KMS-11 (cell line): ENCODE data around the gene CCL1.

Experiments
- H2AFZ ChIP-seq: fragments of 200-600 bp; sonication (generic); 2 replicates; pipeline ENCODE4 v1.6.1; 2016; ENCODE audit warnings: antibody characterized with exemption, mixed run types, low read depth
- H3K27ac ChIP-seq: fragments of 200-600 bp; sonication (generic); 2 replicates; pipeline ENCODE4 v1.6.1; 2016; ENCODE audit warnings: mild to moderate bottlenecking, mixed run types
- H3K27me3 ChIP-seq: fragments of 200-600 bp; sonication (generic); 2 replicates; pipeline ENCODE4 v1.6.1; 2017; ENCODE audit warnings: mild to moderate bottlenecking, low read depth, mixed run types, moderate library complexity; ENCODE audit not compliant: insufficient read depth
- H3K36me3 ChIP-seq: fragments of 200-600 bp; sonication (generic); 2 replicates; pipeline ENCODE4 v1.6.1; 2017; ENCODE audit warnings: mild to moderate bottlenecking, mixed run types; ENCODE audit not compliant: insufficient read depth
- H3K4me1 ChIP-seq: fragments of 200-600 bp; sonication (generic); 2 replicates; pipeline ENCODE4 v1.6.1; 2016; ENCODE audit warnings: mild to moderate bottlenecking, low read depth, mixed run types; ENCODE audit not compliant: poor library complexity, severe bottlenecking
- H3K4me2 ChIP-seq: fragments of 200-600 bp; sonication (generic); 2 replicates; pipeline ENCODE4 v1.7.0; 2016; ENCODE audit warnings: mild to moderate bottlenecking, mixed run types
- H3K4me3 ChIP-seq: fragments of 200-600 bp; sonication (generic); IDR thresholded peaks from 2 replicates; pipeline ENCODE4 v1.6.1; 2017; ENCODE audit warnings: low read depth, low read length, mixed read lengths; ENCODE audit not compliant: insufficient read depth
- H3K79me2 ChIP-seq: fragments of 200-600 bp; sonication (generic); 2 replicates; pipeline ENCODE4 v1.6.1; 2016; ENCODE audit warnings: low read depth, mixed run types; ENCODE audit not compliant: insufficient read depth
- H3K9ac ChIP-seq: fragments of 200-600 bp; sonication (generic); 2 replicates; pipeline ENCODE4 v1.6.1; 2016; ENCODE audit warnings: mild to moderate bottlenecking, mixed run types
- H4K20me1 ChIP-seq: fragments of 200-600 bp; sonication (generic); 2 replicates; pipeline ENCODE4 v1.6.1; 2016; ENCODE audit warnings: mild to moderate bottlenecking, mixed run types; ENCODE audit not compliant: insufficient read depth
- TF ChIP-seq, protein P1 (sequence below): fragments of 200-600 bp; sonication (generic); conservative IDR thresholded peaks from 2 replicates; pipeline ENCODE4 v1.6.1; 2017; ENCODE audit warnings: low read depth, mild to moderate bottlenecking, antibody characterized with exemption, low read length, moderate library complexity, mixed read lengths

The CCL1 gene

DNA sequence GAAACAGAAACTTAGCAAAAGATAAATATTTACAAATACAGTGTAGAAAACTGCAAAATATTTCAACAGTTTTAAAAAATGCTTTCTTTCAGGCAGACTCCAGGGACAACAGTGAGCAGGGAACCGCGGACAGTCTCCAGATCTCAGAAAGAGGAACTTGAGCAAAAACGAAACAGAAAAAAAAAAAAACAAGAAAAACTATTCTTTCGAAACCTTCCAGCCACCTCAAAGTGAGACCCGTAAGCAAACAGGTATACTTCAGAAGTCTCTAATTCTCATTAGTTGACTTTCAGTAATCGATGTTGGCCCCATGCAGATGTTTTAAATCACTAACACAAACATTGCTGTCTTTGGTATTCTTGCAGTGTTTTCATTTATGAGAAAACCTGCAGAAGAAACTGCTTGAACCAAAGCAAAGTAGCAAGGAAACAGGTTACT is 15.7 kb upstream of the CCL1 start:
- no peaks in the 10 kb centered on the region for H3K27me3 ChIP-seq
- peak overlapping the region; percentile 83 for H3K4me2 ChIP-seq
- H3K4me3 ChIP-seq, result no peak overlapping the region
- H2AFZ ChIP-seq, result no peak overlapping the region
- peak overlapping the region; percentile 13; the same call in 1 of the 2 replicates for H3K9ac ChIP-seq
- no peaks in the 10 kb centered on the region for H3K36me3 ChIP-seq
- peaks cover 97% of the 10 kb centered on the region for H3K4me1 ChIP-seq
- H4K20me1 ChIP-seq, result no peaks in the 10 kb centered on the region
- H3K79me2 ChIP-seq, result no peaks in the 10 kb centered on the region
- TF ChIP-seq, protein P1, sequence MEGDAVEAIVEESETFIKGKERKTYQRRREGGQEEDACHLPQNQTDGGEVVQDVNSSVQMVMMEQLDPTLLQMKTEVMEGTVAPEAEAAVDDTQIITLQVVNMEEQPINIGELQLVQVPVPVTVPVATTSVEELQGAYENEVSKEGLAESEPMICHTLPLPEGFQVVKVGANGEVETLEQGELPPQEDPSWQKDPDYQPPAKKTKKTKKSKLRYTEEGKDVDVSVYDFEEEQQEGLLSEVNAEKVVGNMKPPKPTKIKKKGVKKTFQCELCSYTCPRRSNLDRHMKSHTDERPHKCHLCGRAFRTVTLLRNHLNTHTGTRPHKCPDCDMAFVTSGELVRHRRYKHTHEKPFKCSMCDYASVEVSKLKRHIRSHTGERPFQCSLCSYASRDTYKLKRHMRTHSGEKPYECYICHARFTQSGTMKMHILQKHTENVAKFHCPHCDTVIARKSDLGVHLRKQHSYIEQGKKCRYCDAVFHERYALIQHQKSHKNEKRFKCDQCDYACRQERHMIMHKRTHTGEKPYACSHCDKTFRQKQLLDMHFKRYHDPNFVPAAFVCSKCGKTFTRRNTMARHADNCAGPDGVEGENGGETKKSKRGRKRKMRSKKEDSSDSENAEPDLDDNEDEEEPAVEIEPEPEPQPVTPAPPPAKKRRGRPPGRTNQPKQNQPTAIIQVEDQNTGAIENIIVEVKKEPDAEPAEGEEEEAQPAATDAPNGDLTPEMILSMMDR, result no peak
- H3K27ac ChIP-seq, result peak overlapping the region; percentile 78

DNA sequence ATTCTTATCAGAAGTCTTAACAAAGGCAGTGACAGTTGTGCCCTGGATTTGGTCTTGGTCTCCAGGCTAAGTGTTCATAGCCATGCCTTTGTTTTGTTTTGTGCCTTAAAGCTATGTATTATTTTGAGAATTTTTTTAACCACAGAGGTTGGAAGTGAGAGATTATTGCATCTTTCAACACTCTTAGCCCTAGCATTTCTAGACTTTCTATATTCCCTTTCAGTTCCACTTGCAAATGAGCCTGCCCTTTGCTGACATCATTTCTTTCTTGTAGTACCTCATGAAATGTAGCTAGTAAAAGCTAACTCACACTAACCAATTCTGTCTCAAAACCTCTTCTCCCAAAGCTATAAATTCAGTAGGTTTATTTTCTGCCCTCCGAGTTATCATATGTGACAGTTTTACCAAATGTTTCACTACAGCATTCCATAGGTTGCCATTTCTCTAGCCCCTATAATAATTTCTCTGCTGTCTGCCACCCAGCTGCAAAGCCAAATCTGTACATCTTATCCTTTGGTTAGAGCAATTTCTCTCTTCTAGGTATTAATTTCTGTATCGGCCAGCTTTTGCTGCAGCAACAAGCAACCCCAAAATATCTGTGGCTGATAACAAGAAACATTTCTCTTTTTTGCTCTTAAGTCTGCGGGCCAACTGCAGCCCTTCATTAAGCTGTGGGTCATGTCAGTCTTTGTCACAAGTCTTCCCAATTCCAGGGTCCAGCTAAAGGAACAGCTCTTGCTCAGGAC is 14.2 kb upstream of the CCL1 start:
- Histone ChIP-seq H4K20me1 (no peaks in the 10 kb centered on the region), H3K27ac (peak overlapping the region; percentile 78), H3K9ac (peak overlapping the region; percentile 28; the same call in 1 of the 2 replicates), H3K27me3 (no peaks in the 10 kb centered on the region), H3K4me3 (no peak overlapping the region), H3K4me1 (peaks cover 97% of the 10 kb centered on the region), H2AFZ (no peak overlapping the region), H3K36me3 (no peaks in the 10 kb centered on the region), H3K79me2 (no peaks in the 10 kb centered on the region), H3K4me2 (peak overlapping the region; percentile 83)
- TF ChIP-seq, protein P1, result no peak

DNA sequence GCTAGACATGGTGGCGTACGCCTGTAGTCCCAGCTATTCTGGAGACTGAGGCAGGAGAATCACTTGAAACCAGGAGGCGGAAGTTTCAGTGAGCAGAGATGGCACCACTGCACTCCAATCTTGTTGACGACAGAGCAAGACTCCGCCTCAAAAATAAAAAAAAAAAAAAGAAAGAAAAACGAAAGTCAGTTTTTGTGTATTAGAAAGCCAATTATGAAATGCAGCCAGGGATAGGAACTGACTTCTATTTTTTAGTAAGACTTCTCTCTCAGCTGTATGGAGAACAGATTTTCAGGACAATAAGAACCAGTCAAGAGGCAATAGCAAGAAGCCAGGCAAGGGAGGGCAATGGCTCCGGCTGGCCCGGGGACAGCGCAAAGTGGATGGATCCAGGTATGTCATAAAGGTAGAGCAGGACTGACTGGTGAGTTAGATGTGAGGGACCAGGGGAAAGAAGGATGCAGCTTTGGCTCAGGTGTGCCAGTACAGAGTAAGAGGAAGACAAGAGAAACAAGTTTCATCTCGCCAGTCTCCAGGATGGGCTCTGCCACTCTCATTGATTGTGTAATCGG is 12.5 kb upstream of the CCL1 start:
- H3K79me2 ChIP-seq, result no peaks in the 10 kb centered on the region
- H3K9ac ChIP-seq, result no peak overlapping the region
- no peak overlapping the region for H2AFZ ChIP-seq
- TF ChIP-seq, protein P1, result no peak
- no peaks in the 10 kb centered on the region for H4K20me1 ChIP-seq
- no peak overlapping the region for H3K27ac ChIP-seq
- no peaks in the 10 kb centered on the region for H3K27me3 ChIP-seq
- peak overlapping the region; percentile 83; the same call in 1 of the 2 replicates for H3K4me2 ChIP-seq
- peaks cover 99% of the 10 kb centered on the region for H3K4me1 ChIP-seq
- H3K4me3 ChIP-seq, result no peak overlapping the region
- no peaks in the 10 kb centered on the region for H3K36me3 ChIP-seq

DNA sequence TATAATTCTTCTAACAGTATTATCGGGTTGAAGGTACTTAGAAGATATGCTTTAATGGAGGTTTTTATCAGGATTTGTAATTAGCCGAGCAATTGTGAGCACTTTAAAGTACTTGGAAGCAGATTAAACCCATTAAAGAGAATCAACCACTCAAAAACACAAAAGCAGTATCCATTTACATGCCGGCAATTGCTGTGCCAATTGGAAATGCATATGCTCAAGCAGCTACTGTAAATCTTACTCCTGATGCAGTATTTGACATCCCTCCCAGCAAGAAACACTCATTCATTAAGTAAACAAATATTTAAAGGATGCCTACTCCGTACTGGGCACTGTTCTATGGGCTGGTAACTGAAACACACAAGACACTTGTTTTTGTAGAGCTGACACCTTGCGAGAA is 11.4 kb upstream of the CCL1 start:
- Histone ChIP-seq H4K20me1 (no peaks in the 10 kb centered on the region), H3K4me3 (no peak overlapping the region), H3K27ac (no peak overlapping the region), H2AFZ (no peak overlapping the region), H3K4me1 (peaks cover 99% of the 10 kb centered on the region), H3K9ac (no peak overlapping the region), H3K79me2 (no peaks in the 10 kb centered on the region), H3K36me3 (no peaks in the 10 kb centered on the region), H3K4me2 (peak overlapping the region; percentile 14; the same call in 1 of the 2 replicates), H3K27me3 (no peaks in the 10 kb centered on the region)
- TF ChIP-seq, protein P1, result no peak
